ENCODE data around the gene TARS1. TPM values are rescaled to one million over a fixed set of nuclear protein-coding genes. Genes with fewer than 3 reads are reported as not detected.

TARS1 gene
- polyA plus RNA-seq, 1 donor from 2014 or later: 66.5 TPM

- H3K27ac Mint-ChIP-seq: no peak overlapping the region
- peaks cover 4% of the 10 kb centered on the region for H3K36me3 Mint-ChIP-seq
- H3K4me3 Mint-ChIP-seq: no peak overlapping the region
- H3K9me3 Mint-ChIP-seq: no peaks in the 10 kb centered on the region
- no peaks in the 10 kb centered on the region for H3K4me1 Mint-ChIP-seq
- no peaks in the 10 kb centered on the region for H3K27me3 Mint-ChIP-seq
Measured at GRCh38 chr5:33462456-33462855, 21.7 kb downstream of the TARS1 start.

GRCh38 chr5:33465120-33465519 is 24.4 kb downstream of the TARS1 start:
- Mint-ChIP-seq H3K9me3 (no peaks in the 10 kb centered on the region), H3K36me3 (peaks cover 3% of the 10 kb centered on the region), H3K4me1 (no peaks in the 10 kb centered on the region), H3K4me3 (no peak overlapping the region), H3K27ac (peak overlapping the region in 1 of 3 donors; percentile 22), H3K27me3 (no peaks in the 10 kb centered on the region)

- Mint-ChIP-seq H3K4me1 (no peaks in the 10 kb centered on the region), H3K27ac (no peak overlapping the region), H3K36me3 (peaks cover 12% of the 10 kb centered on the region), H3K27me3 (no peaks in the 10 kb centered on the region), H3K9me3 (peaks cover 0 to 5% (median 0%) of the 10 kb centered on the region in 3 donors), H3K4me3 (no peak overlapping the region)
Measured at GRCh38 chr5:33468775-33469435, 28.1 kb downstream of the TARS1 start.

GRCh38 chr5:33470544-33470943 is 29.8 kb downstream of the TARS1 start:
- Mint-ChIP-seq H3K4me1 (peaks cover 0 to 4% (median 3%) of the 10 kb centered on the region in 3 donors), H3K4me3 (no peak overlapping the region), H3K27ac (no peak overlapping the region), H3K9me3 (peaks cover 5 to 8% (median 5%) of the 10 kb centered on the region in 3 donors), H3K36me3 (peaks cover 25% of the 10 kb centered on the region), H3K27me3 (no peaks in the 10 kb centered on the region)

GRCh38 chr5:33472805-33473409 is 32.1 kb downstream of the TARS1 start:
- Mint-ChIP-seq H3K4me3 (no peak overlapping the region), H3K27ac (no peak overlapping the region), H3K27me3 (no peaks in the 10 kb centered on the region), H3K9me3 (peaks cover 5 to 13% (median 9%) of the 10 kb centered on the region in 3 donors), H3K36me3 (peaks cover 33% of the 10 kb centered on the region), H3K4me1 (peaks cover 2 to 10% (median 7%) of the 10 kb centered on the region in 3 donors)

GRCh38 chr5:33474004-33474403 is 33.2 kb downstream of the TARS1 start:
- H3K27ac Mint-ChIP-seq: no peak overlapping the region
- H3K4me1 Mint-ChIP-seq: peaks cover 2 to 10% (median 7%) of the 10 kb centered on the region in 3 donors
- peaks cover 5 to 13% (median 9%) of the 10 kb centered on the region in 3 donors for H3K9me3 Mint-ChIP-seq
- no peaks in the 10 kb centered on the region for H3K27me3 Mint-ChIP-seq
- H3K36me3 Mint-ChIP-seq: peaks cover 33% of the 10 kb centered on the region
- H3K4me3 Mint-ChIP-seq: no peak overlapping the region

- H3K4me1 Mint-ChIP-seq: peaks cover 2 to 10% (median 7%) of the 10 kb centered on the region in 3 donors
- no peak overlapping the region for H3K4me3 Mint-ChIP-seq
- peaks cover 5 to 13% (median 9%) of the 10 kb centered on the region in 3 donors for H3K9me3 Mint-ChIP-seq
- no peaks in the 10 kb centered on the region for H3K27me3 Mint-ChIP-seq
- no peak overlapping the region for H3K27ac Mint-ChIP-seq
- H3K36me3 Mint-ChIP-seq: peaks cover 38% of the 10 kb centered on the region
Measured at GRCh38 chr5:33474931-33475499, 34.2 kb downstream of the TARS1 start.

GRCh38 chr5:33475706-33476105 is 34.9 kb downstream of the TARS1 start:
- Mint-ChIP-seq H3K4me3 (no peak overlapping the region), H3K36me3 (peaks cover 35% of the 10 kb centered on the region), H3K27me3 (no peaks in the 10 kb centered on the region), H3K27ac (no peak overlapping the region), H3K4me1 (peaks cover 2 to 10% (median 7%) of the 10 kb centered on the region in 3 donors), H3K9me3 (peaks cover 5 to 13% (median 9%) of the 10 kb centered on the region in 3 donors)

GRCh38 chr5:33476992-33477391 is 36.2 kb downstream of the TARS1 start:
- Mint-ChIP-seq H3K36me3 (peaks cover 35% of the 10 kb centered on the region), H3K27me3 (no peaks in the 10 kb centered on the region), H3K9me3 (peaks cover 5 to 13% (median 9%) of the 10 kb centered on the region in 3 donors), H3K27ac (no peak overlapping the region), H3K4me3 (no peak overlapping the region), H3K4me1 (peaks cover 2 to 10% (median 7%) of the 10 kb centered on the region in 3 donors)

- Mint-ChIP-seq H3K4me1 (peaks cover 2 to 10% (median 7%) of the 10 kb centered on the region in 3 donors), H3K27ac (no peak overlapping the region), H3K9me3 (peaks cover 5 to 13% (median 9%) of the 10 kb centered on the region in 3 donors), H3K4me3 (no peak overlapping the region), H3K36me3 (peaks cover 31% of the 10 kb centered on the region), H3K27me3 (no peaks in the 10 kb centered on the region)
Measured at GRCh38 chr5:33477816-33478215, 37.1 kb downstream of the TARS1 start.

- Mint-ChIP-seq H3K27me3 (no peaks in the 10 kb centered on the region), H3K36me3 (peaks cover 22% of the 10 kb centered on the region), H3K4me3 (no peak overlapping the region), H3K9me3 (peaks cover 5 to 9% (median 5%) of the 10 kb centered on the region in 3 donors), H3K4me1 (peaks cover 2 to 10% (median 7%) of the 10 kb centered on the region in 3 donors), H3K27ac (no peak overlapping the region)
Measured at GRCh38 chr5:33479311-33479710, 38.5 kb downstream of the TARS1 start.

GRCh38 chr5:33480876-33481275 is 40.1 kb downstream of the TARS1 start:
- H3K4me1 Mint-ChIP-seq: peaks cover 0 to 4% (median 2%) of the 10 kb centered on the region in 3 donors
- H3K36me3 Mint-ChIP-seq: peaks cover 10% of the 10 kb centered on the region
- no peak overlapping the region for H3K4me3 Mint-ChIP-seq
- peaks cover 0 to 5% (median 2%) of the 10 kb centered on the region in 3 donors for H3K9me3 Mint-ChIP-seq
- no peaks in the 10 kb centered on the region for H3K27me3 Mint-ChIP-seq
- H3K27ac Mint-ChIP-seq: no peak overlapping the region

GRCh38 chr5:33482335-33482734 is 41.6 kb downstream of the TARS1 start:
- peaks cover 5% of the 10 kb centered on the region for H3K36me3 Mint-ChIP-seq
- H3K4me1 Mint-ChIP-seq: peaks cover 0 to 2% (median 0%) of the 10 kb centered on the region in 3 donors
- H3K9me3 Mint-ChIP-seq: no peaks in the 10 kb centered on the region
- no peak overlapping the region for H3K27ac Mint-ChIP-seq
- no peaks in the 10 kb centered on the region for H3K27me3 Mint-ChIP-seq
- no peak overlapping the region for H3K4me3 Mint-ChIP-seq

GRCh38 chr5:33487236-33487635 is 46.5 kb downstream of the TARS1 start:
- Mint-ChIP-seq H3K27ac (no peak overlapping the region), H3K4me3 (no peak overlapping the region), H3K4me1 (peaks cover 0 to 2% (median 0%) of the 10 kb centered on the region in 3 donors), H3K9me3 (no peaks in the 10 kb centered on the region), H3K36me3 (no peaks in the 10 kb centered on the region), H3K27me3 (no peaks in the 10 kb centered on the region)

GRCh38 chr5:33488558-33489355 is 48.0 kb downstream of the TARS1 start:
- H3K27ac Mint-ChIP-seq: no peak overlapping the region
- H3K4me1 Mint-ChIP-seq: peaks cover 0 to 2% (median 0%) of the 10 kb centered on the region in 3 donors

More at GRCh38 chr5:33488558-33489355, 48.0 kb downstream of the TARS1 start:
- Mint-ChIP-seq H3K4me3 (no peak overlapping the region), H3K9me3 (no peaks in the 10 kb centered on the region), H3K36me3 (no peaks in the 10 kb centered on the region), H3K27me3 (no peaks in the 10 kb centered on the region)

Data from IgD-negative memory B cell (primary cell).